ENCODE results near the gene XRRA1. TPM values are rescaled to one million over a fixed set of nuclear protein-coding genes. Genes with fewer than 3 reads are reported as not detected.
A peak's percentile ranks its signal among the peaks of the same experiment; 100 is the strongest.

XRRA1 gene
- total and polyA plus RNA-seq, 4 donors, result 9.9 to 12.5 (median 11.2) TPM

DNA sequence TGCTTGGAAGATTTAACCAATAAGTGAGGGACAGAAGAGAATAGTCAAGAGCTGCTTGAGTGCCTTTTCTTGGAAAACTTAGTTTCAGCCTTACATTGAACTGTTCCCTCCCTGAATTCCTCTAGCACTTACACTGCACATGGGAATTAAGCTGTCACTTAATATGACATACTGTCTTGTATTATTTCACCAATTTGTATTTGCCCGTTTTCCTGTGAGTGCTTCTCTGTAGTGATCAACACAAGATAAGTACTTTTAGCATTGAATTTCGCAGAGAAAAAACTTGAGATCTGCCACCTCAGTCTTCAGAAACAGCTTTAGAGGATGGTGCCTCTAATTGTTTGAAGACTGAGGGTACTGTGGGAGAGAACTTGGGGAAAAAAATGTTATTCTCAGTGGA, 3.9 kb upstream of the XRRA1 start:
- 92% methylated on average over 2 of the region's 2 CpGs for WGBS (ENCODE audit: insufficient coverage)
- H3K27ac ChIP-seq (ENCODE audit: low read depth, low read length), result no peak overlapping the region

GRCh38 chr11:74951226-74951625, 2.3 kb upstream of the XRRA1 start:
- H3K27ac ChIP-seq (ENCODE audit: low read depth, low read length), result no peak overlapping the region
- H3K36me3 ChIP-seq (ENCODE audit: control insufficient read depth, insufficient read depth, low read length), result no peaks in the 10 kb centered on the region
- peaks cover 12% of the 10 kb centered on the region for H3K4me1 ChIP-seq (ENCODE audit: control insufficient read depth, insufficient read depth, low read length)
- no peaks in the 10 kb centered on the region for H3K9me3 ChIP-seq (ENCODE audit: control insufficient read depth, insufficient read depth, low read length)
- DNase-seq (ENCODE audit: low read depth in 4 of 6, low spot score in 6 of 6), result no peak
- no peaks in the 10 kb centered on the region for H3K27me3 ChIP-seq (ENCODE audit: control insufficient read depth, insufficient read depth, low read length)
- no peak overlapping the region for H3K4me3 ChIP-seq (ENCODE audit: low read depth, low read length)
- WGBS (ENCODE audit: insufficient coverage), result 94% methylated on average over 7 of the region's 8 CpGs

More for the DNA sequence above, 3.9 kb upstream of the XRRA1 start:
- no peaks in the 10 kb centered on the region for H3K36me3 ChIP-seq (ENCODE audit: control insufficient read depth, insufficient read depth, low read length)
- H3K4me3 ChIP-seq (ENCODE audit: low read depth, low read length), result no peak overlapping the region
- no peaks in the 10 kb centered on the region for H3K27me3 ChIP-seq (ENCODE audit: control insufficient read depth, insufficient read depth, low read length)
- DNase-seq (ENCODE audit: low read depth in 4 of 6, low spot score in 6 of 6), result no peak
- H3K4me1 ChIP-seq (ENCODE audit: control insufficient read depth, insufficient read depth, low read length), result peaks cover 12% of the 10 kb centered on the region
- H3K9me3 ChIP-seq (ENCODE audit: control insufficient read depth, insufficient read depth, low read length), result no peaks in the 10 kb centered on the region

DNA sequence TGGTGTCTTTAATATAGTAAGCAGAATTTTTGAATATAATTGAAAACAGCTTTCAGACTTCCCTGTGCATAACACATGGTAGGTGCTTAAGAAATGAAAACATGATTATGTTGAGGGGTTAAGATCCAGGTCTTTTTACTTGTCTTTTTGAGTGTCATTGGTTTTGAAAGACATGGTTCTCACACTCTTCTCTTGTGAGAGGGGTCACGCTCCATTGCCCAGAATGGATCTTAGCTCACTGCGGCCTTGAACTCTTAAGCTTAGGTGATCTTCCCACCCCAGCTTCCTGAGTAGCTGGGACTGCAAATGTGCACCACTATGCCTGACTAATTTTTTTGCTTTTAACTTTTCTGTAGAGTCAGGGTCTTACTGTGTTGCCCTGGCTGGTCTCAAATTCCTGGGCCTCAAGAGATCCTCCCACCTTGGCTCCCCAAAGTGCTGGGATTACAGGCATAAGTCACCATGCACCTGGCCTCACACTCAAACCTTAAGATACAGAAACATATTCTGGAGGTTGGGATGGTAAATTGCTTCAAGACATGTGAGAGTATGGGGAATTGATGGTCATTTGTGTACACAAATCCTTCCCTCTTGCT, 1.6 kb upstream of the XRRA1 start:
- Histone ChIP-seq H3K9me3 (ENCODE audit: control insufficient read depth, insufficient read depth, low read length) (no peaks in the 10 kb centered on the region), H3K36me3 (ENCODE audit: control insufficient read depth, insufficient read depth, low read length) (no peaks in the 10 kb centered on the region), H3K4me3 (ENCODE audit: low read depth, low read length) (peak overlapping the region; percentile 98), H3K4me1 (ENCODE audit: control insufficient read depth, insufficient read depth, low read length) (peaks cover 12% of the 10 kb centered on the region), H3K27me3 (ENCODE audit: control insufficient read depth, insufficient read depth, low read length) (no peaks in the 10 kb centered on the region), H3K27ac (ENCODE audit: low read depth, low read length) (no peak overlapping the region)
- no peak for DNase-seq (ENCODE audit: low read depth in 4 of 6, low spot score in 6 of 6)
- 52% methylated on average over 2 of the region's 2 CpGs for WGBS (ENCODE audit: insufficient coverage)

- Histone ChIP-seq H3K27ac (ENCODE audit: low read depth, low read length) (peak overlapping the region; percentile 78), H3K4me3 (ENCODE audit: low read depth, low read length) (peak overlapping the region; percentile 98)
Observed at GRCh38 chr11:74949753-74950137, 854 bp upstream of the XRRA1 start.

DNA sequence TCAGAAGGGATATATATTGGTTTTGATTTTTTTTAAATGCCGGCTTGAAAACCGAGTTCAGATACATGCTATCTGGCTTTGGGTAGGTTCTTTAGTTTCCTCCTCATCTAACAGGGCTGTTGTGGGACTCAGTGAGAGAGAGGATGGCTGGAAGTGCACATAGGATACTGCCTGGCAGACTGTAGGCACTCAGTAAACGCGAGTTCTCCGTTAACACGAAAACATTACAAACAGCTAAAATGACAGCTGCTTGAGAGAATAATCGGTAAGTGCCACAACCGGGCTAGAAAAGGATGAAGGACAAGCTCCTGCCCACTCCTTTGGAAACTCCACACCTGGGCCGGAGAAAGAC, 369 bp downstream of the XRRA1 start:
- peak overlapping the region; percentile 84 for H3K27ac ChIP-seq (ENCODE audit: low read depth, low read length)
- 0% methylated on average over 7 of the region's 9 CpGs for WGBS (ENCODE audit: insufficient coverage)
- H3K9me3 ChIP-seq (ENCODE audit: control insufficient read depth, insufficient read depth, low read length), result no peaks in the 10 kb centered on the region
- no peaks in the 10 kb centered on the region for H3K36me3 ChIP-seq (ENCODE audit: control insufficient read depth, insufficient read depth, low read length)
- H3K27me3 ChIP-seq (ENCODE audit: control insufficient read depth, insufficient read depth, low read length), result no peaks in the 10 kb centered on the region
- no peak for DNase-seq (ENCODE audit: low read depth in 4 of 6, low spot score in 6 of 6)
- peaks cover 12% of the 10 kb centered on the region for H3K4me1 ChIP-seq (ENCODE audit: control insufficient read depth, insufficient read depth, low read length)
- H3K4me3 ChIP-seq (ENCODE audit: low read depth, low read length), result peak overlapping the region; percentile 98

More at GRCh38 chr11:74949753-74950137, 854 bp upstream of the XRRA1 start:
- H3K27me3 ChIP-seq (ENCODE audit: control insufficient read depth, insufficient read depth, low read length), result no peaks in the 10 kb centered on the region
- 0% methylated on average over 1 of the region's 6 CpGs for WGBS (ENCODE audit: insufficient coverage)
- no peaks in the 10 kb centered on the region for H3K36me3 ChIP-seq (ENCODE audit: control insufficient read depth, insufficient read depth, low read length)
- peaks cover 12% of the 10 kb centered on the region for H3K4me1 ChIP-seq (ENCODE audit: control insufficient read depth, insufficient read depth, low read length)
- peak in 2 of 6 donors; percentile 11 to 28 for DNase-seq (ENCODE audit: low read depth in 4 of 6, low spot score in 6 of 6)
- H3K9me3 ChIP-seq (ENCODE audit: control insufficient read depth, insufficient read depth, low read length), result no peaks in the 10 kb centered on the region

DNA sequence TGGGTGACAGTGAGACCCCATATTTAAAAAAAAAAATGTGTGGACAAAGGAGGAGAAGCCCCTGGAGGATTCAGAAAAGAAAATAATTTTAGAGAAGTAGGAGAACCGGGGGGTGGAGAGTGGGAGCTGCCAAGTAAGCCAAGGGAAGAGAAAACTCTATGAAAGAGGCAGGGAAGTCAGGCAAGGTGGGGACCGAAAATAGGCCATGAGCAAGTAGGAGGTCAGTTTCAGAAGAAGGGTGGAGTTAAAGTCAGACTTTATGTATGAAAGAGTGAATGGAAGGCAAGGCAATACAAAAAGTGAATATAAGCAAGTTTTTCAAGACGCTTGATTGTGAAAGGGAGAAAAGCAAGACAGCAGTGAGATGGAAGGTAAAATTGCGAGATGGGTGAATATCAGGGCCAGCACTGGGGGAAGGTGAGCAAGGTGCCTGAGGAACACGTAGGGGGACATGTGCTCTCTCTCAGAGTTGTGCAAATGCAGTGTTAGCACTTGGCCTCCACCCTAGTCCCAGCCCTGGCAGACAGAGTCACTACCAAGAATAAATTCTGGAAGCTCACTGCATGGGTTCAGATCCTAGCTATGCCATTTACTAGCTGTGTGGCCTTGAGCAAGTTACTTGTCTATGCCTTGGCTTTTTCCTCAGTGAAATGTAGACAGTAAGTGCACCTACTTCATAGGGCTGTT, 6.7 kb downstream of the XRRA1 start:
- Histone ChIP-seq H3K27me3 (ENCODE audit: control insufficient read depth, insufficient read depth, low read length) (no peaks in the 10 kb centered on the region), H3K4me3 (ENCODE audit: low read depth, low read length) (no peak overlapping the region), H3K36me3 (ENCODE audit: control insufficient read depth, insufficient read depth, low read length) (peaks cover 11% of the 10 kb centered on the region), H3K9me3 (ENCODE audit: control insufficient read depth, insufficient read depth, low read length) (no peaks in the 10 kb centered on the region), H3K27ac (ENCODE audit: low read depth, low read length) (no peak overlapping the region), H3K4me1 (ENCODE audit: control insufficient read depth, insufficient read depth, low read length) (no peaks in the 10 kb centered on the region)
- 89% methylated on average over 5 of the region's 5 CpGs for WGBS (ENCODE audit: insufficient coverage)
- DNase-seq (ENCODE audit: low read depth in 4 of 6, low spot score in 6 of 6), result no peak

DNA sequence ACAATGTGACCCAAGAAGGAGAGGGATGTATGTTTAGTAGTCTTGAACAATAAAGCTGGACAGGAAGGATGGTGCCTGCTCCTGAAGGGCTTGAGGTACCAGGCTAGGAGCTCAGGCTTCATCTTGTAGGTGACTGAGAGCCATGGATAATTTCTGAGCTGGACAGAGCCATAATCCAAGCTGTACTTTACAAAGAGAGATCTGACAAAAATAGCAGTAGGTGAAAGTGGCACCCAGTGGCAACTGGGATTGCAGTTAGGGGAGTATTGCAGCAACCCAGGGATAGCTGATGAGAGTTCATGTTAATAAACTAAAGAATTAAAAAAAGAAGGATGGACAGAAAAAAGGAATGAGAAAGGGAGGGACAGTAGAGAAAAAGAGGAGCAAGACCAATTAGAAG, 7.4 kb downstream of the XRRA1 start:
- no peaks in the 10 kb centered on the region for H3K27me3 ChIP-seq (ENCODE audit: control insufficient read depth, insufficient read depth, low read length)
- no peaks in the 10 kb centered on the region for H3K4me1 ChIP-seq (ENCODE audit: control insufficient read depth, insufficient read depth, low read length)
- peaks cover 14% of the 10 kb centered on the region for H3K36me3 ChIP-seq (ENCODE audit: control insufficient read depth, insufficient read depth, low read length)
- no peak overlapping the region for H3K4me3 ChIP-seq (ENCODE audit: low read depth, low read length)
- no peak for DNase-seq (ENCODE audit: low read depth in 4 of 6, low spot score in 6 of 6)
- H3K9me3 ChIP-seq (ENCODE audit: control insufficient read depth, insufficient read depth, low read length), result no peaks in the 10 kb centered on the region
- H3K27ac ChIP-seq (ENCODE audit: low read depth, low read length), result no peak overlapping the region

GRCh38 chr11:74937696-74938475, 11.0 kb downstream of the XRRA1 start:
- no peaks in the 10 kb centered on the region for H3K4me1 ChIP-seq (ENCODE audit: control insufficient read depth, insufficient read depth, low read length)
- H3K9me3 ChIP-seq (ENCODE audit: control insufficient read depth, insufficient read depth, low read length), result no peaks in the 10 kb centered on the region
- H3K4me3 ChIP-seq (ENCODE audit: low read depth, low read length), result no peak overlapping the region
- no peak for DNase-seq (ENCODE audit: low read depth in 4 of 6, low spot score in 6 of 6)
- peaks cover 25% of the 10 kb centered on the region for H3K36me3 ChIP-seq (ENCODE audit: control insufficient read depth, insufficient read depth, low read length)
- H3K27me3 ChIP-seq (ENCODE audit: control insufficient read depth, insufficient read depth, low read length), result no peaks in the 10 kb centered on the region
- no peak overlapping the region for H3K27ac ChIP-seq (ENCODE audit: low read depth, low read length)
- no CpG with 5 or more reads among the region's 5 CpGs for WGBS (ENCODE audit: insufficient coverage)

DNA sequence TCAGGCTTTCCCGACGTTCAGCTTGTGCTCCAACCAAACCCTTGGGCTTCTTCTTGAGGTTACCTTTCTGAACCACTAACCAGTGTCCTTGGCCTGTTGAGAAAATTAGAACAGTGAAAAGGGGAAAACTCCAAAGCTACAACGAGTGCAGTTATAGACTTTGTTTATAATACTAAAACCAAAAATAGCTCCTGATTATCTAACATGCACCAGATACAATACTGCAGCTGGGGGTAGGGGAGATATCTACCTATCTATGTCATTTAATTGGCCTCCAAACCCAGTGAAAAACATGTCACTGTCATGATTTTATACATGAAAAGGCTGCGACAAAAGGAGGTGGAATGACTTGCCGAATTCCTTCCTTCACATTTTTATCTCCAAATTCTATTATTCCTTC, 11.9 kb downstream of the XRRA1 start:
- 100% methylated on average over 3 of the region's 5 CpGs for WGBS (ENCODE audit: insufficient coverage)
- Histone ChIP-seq H3K27me3 (ENCODE audit: control insufficient read depth, insufficient read depth, low read length) (no peaks in the 10 kb centered on the region), H3K36me3 (ENCODE audit: control insufficient read depth, insufficient read depth, low read length) (peaks cover 25% of the 10 kb centered on the region), H3K4me1 (ENCODE audit: control insufficient read depth, insufficient read depth, low read length) (no peaks in the 10 kb centered on the region), H3K4me3 (ENCODE audit: low read depth, low read length) (no peak overlapping the region), H3K27ac (ENCODE audit: low read depth, low read length) (no peak overlapping the region), H3K9me3 (ENCODE audit: control insufficient read depth, insufficient read depth, low read length) (no peaks in the 10 kb centered on the region)
- no peak for DNase-seq (ENCODE audit: low read depth in 4 of 6, low spot score in 6 of 6)
